Measurements from ENCODE around the gene EPYC. TPM values are rescaled to one million over a fixed set of nuclear protein-coding genes. Genes with fewer than 3 reads are reported as not detected.

Gene EPYC
- total and polyA plus RNA-seq, 4 experiments from 2014 or later: not detected

DNA sequence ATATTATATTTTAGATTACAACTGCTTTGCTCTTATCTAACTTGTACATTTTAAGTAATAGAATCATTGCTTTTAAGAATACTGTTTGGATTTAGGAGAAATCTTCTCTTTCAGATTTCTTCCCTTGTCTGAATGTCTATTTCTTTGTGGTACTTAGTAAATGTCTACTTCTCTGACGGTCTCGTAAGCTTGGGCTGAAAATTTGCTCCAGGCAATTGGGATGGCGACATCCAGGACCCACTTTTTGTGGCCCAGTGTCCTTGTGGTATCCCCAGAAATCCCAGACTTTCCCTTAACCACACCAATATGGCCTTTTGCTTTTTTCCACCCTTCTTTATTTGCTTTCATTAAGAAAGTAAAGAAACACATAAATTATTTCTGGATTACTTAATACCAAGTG lies 25.8 kb downstream of the EPYC start:
- H3K4me3 ChIP-seq (ENCODE audit: low read length in 2 of 2): no peak overlapping the region
- H3K36me3 ChIP-seq (ENCODE audit: insufficient read depth, low read length): no peaks in the 10 kb centered on the region
- no peaks in the 10 kb centered on the region for H3K4me1 ChIP-seq (ENCODE audit: insufficient read depth, low read length)
- no peaks in the 10 kb centered on the region for H3K9me3 ChIP-seq (ENCODE audit: control insufficient read depth in 1 of 2, low read length in 2 of 2)
- ChIA-PET POLR2A (ENCODE audit: partially characterized antibody) (no interaction called here), CTCF (ENCODE audit: partially characterized antibody) (no interaction called here)
- Mint-ChIP-seq H3K4me3 (no peak overlapping the region), H3K27me3 (peaks cover 0 to 2% of the 10 kb centered on the region in 2 donors), H3K27ac (no peak overlapping the region), H3K36me3 (no peaks in the 10 kb centered on the region), H3K9me3 (no peaks in the 10 kb centered on the region), H3K4me1 (no peaks in the 10 kb centered on the region)
- DNase-seq: no peak
- H3K27me3 ChIP-seq (ENCODE audit: insufficient read depth, low read length): no peaks in the 10 kb centered on the region
- intact Hi-C loops (cut with micrococcal nuclease): loop anchor here (2.0 to 10.0 kb wide), 3 partner anchors 348 to 1668 kb away; no protein-coding TSS in a partner anchor
- H3K27ac ChIP-seq (ENCODE audit: low read depth, low read length): no peak overlapping the region

DNA sequence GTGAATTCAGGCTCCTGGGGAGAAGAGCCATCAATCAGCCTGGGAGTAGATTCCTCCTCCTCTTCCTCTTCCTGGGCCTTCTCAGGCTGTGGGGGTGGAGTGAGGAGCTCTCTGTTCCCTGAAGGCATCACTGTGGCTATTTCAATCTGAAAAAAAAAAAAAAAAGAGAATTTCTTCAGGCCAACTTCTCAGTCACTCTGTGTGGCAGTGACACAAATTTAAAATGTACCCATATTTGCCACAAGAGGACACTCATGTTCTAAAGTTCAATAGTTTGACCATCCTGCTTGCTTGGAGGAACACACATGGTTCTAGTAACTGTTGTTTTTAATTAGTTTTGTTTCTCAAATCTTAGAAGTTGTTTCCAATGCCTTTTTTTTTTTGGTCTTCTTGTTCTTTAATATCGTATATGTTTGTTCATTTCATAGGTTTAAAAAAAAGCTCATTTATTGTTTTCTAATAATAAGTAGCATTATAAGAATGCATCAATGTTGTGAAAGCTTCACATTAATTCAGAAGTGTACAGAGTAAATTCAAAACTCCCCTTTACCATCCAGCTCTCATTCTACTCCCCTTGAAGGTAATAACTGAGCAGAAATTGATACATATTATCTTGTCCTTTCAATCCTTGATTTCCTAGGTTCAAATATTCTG lies 26.5 kb downstream of the EPYC start:
- Mint-ChIP-seq H3K36me3 (no peaks in the 10 kb centered on the region), H3K27ac (no peak overlapping the region), H3K27me3 (peaks cover 0 to 1% of the 10 kb centered on the region in 2 donors), H3K9me3 (no peaks in the 10 kb centered on the region), H3K4me3 (no peak overlapping the region), H3K4me1 (no peaks in the 10 kb centered on the region)
- no peaks in the 10 kb centered on the region for H3K27me3 ChIP-seq (ENCODE audit: insufficient read depth, low read length)
- CTCF ChIA-PET (ENCODE audit: partially characterized antibody): no interaction called here
- H3K9me3 ChIP-seq (ENCODE audit: control insufficient read depth in 1 of 2, low read length in 2 of 2): no peaks in the 10 kb centered on the region
- no peak overlapping the region for H3K27ac ChIP-seq (ENCODE audit: low read depth, low read length)
- no peaks in the 10 kb centered on the region for H3K4me1 ChIP-seq (ENCODE audit: insufficient read depth, low read length)
- no peak overlapping the region for H3K4me3 ChIP-seq (ENCODE audit: low read length in 2 of 2)
- POLR2A ChIA-PET (ENCODE audit: partially characterized antibody): no interaction called here
- intact Hi-C loops (cut with micrococcal nuclease): loop anchor here (2.0 to 10.0 kb wide), 3 partner anchors 349 to 1669 kb away; no protein-coding TSS in a partner anchor
- peak in 2 of 5 donors; percentile 5 for DNase-seq
- no peaks in the 10 kb centered on the region for H3K36me3 ChIP-seq (ENCODE audit: insufficient read depth, low read length)

DNA sequence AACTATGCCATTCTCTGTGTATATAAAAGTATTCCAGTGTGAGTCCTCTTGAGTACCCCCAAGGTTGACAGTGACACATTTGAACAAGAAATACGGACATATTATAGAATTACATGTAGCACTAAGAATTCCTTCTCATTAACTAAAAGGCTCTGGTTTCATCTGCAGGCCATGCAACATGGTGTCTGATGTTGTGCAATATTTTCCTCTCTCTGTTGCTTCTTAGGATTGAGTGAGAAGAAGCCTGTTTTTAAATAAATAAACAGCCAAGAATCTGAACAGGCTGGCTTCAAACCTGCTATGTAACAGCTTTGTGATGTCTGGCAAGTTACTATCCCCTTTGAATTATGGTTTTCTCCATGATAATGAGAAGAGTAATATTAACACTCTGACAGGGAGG lies 27.5 kb downstream of the EPYC start:
- H3K36me3 ChIP-seq (ENCODE audit: insufficient read depth, low read length): no peaks in the 10 kb centered on the region
- Mint-ChIP-seq H3K36me3 (no peaks in the 10 kb centered on the region), H3K9me3 (no peaks in the 10 kb centered on the region), H3K27me3 (peaks cover 0 to 1% of the 10 kb centered on the region in 2 donors), H3K4me1 (no peaks in the 10 kb centered on the region), H3K27ac (no peak overlapping the region), H3K4me3 (no peak overlapping the region)
- POLR2A ChIA-PET (ENCODE audit: partially characterized antibody): no interaction called here
- H3K4me3 ChIP-seq (ENCODE audit: low read length in 2 of 2): no peak overlapping the region
- no peaks in the 10 kb centered on the region for H3K9me3 ChIP-seq (ENCODE audit: control insufficient read depth in 1 of 2, low read length in 2 of 2)
- DNase-seq: no peak
- intact Hi-C loops (cut with micrococcal nuclease): loop anchor here (5.0 to 10.0 kb wide), 2 partner anchors 378 to 1670 kb away; no protein-coding TSS in a partner anchor
- no peaks in the 10 kb centered on the region for H3K27me3 ChIP-seq (ENCODE audit: insufficient read depth, low read length)
- H3K27ac ChIP-seq (ENCODE audit: low read depth, low read length): no peak overlapping the region
- no peaks in the 10 kb centered on the region for H3K4me1 ChIP-seq (ENCODE audit: insufficient read depth, low read length)
- CTCF ChIA-PET (ENCODE audit: partially characterized antibody): no interaction called here

DNA sequence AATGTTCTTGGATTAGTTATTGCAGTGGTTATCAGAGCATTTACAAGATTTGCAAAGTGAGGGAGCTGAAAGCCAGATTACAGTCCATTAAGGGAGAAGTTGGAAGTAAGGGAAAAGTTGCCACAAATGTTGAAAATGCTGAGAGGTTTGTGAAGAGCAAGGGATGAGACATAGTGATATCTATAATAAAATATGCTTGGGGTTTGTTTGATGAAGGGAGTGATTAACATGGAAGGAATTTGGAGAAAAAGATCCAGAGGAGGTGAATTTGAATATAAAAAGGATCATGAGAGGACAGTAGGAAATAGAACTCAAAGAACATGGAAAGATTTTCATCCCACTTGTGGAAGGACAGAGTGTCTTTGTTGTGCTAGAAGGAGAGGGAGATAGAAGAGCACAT lies 30.5 kb downstream of the EPYC start:
- Mint-ChIP-seq H3K9me3 (no peaks in the 10 kb centered on the region), H3K27me3 (peaks cover 0 to 1% of the 10 kb centered on the region in 2 donors), H3K4me3 (no peak overlapping the region), H3K27ac (no peak overlapping the region), H3K4me1 (no peaks in the 10 kb centered on the region), H3K36me3 (no peaks in the 10 kb centered on the region)
- no peaks in the 10 kb centered on the region for H3K4me1 ChIP-seq (ENCODE audit: insufficient read depth, low read length)
- no peak overlapping the region for H3K27ac ChIP-seq (ENCODE audit: low read depth, low read length)
- H3K4me3 ChIP-seq (ENCODE audit: low read length in 2 of 2): no peak overlapping the region
- H3K27me3 ChIP-seq (ENCODE audit: insufficient read depth, low read length): no peaks in the 10 kb centered on the region
- POLR2A ChIA-PET (ENCODE audit: partially characterized antibody): no interaction called here
- H3K36me3 ChIP-seq (ENCODE audit: insufficient read depth, low read length): no peaks in the 10 kb centered on the region
- DNase-seq: no peak
- CTCF ChIA-PET (ENCODE audit: partially characterized antibody): no interaction called here
- intact Hi-C loops (cut with micrococcal nuclease): loop anchor here (10.0 kb wide), 1 partner anchor 381 kb away; no protein-coding TSS in a partner anchor
- no peaks in the 10 kb centered on the region for H3K9me3 ChIP-seq (ENCODE audit: control insufficient read depth in 1 of 2, low read length in 2 of 2)

DNA sequence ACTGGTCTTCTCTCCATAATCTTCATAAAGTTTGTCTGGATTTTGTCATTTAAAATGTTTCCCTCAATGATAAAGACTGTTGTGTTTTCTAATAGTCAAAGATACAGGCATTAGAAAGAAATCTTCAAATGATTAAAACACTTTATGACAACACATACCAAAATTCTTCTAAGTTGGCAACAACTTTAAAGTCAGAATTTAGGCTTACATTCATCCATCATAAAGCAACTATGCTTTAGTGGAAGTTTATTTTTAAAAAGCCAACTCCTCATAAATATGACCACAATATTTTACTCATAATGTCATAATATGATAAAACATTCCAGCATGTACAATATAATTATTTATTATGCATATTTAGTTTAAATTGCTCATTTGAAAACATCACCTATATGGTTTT lies 32.5 kb downstream of the EPYC start:
- Mint-ChIP-seq H3K36me3 (no peaks in the 10 kb centered on the region), H3K27me3 (peaks cover 2 to 3% of the 10 kb centered on the region in 2 donors), H3K9me3 (no peaks in the 10 kb centered on the region), H3K4me3 (no peak overlapping the region), H3K4me1 (no peaks in the 10 kb centered on the region), H3K27ac (no peak overlapping the region)
- Histone ChIP-seq H3K9me3 (ENCODE audit: control insufficient read depth in 1 of 2, low read length in 2 of 2) (no peaks in the 10 kb centered on the region), H3K4me3 (ENCODE audit: low read length in 2 of 2) (no peak overlapping the region), H3K4me1 (ENCODE audit: insufficient read depth, low read length) (no peaks in the 10 kb centered on the region), H3K27ac (ENCODE audit: low read depth, low read length) (no peak overlapping the region), H3K36me3 (ENCODE audit: insufficient read depth, low read length) (no peaks in the 10 kb centered on the region), H3K27me3 (ENCODE audit: insufficient read depth, low read length) (no peaks in the 10 kb centered on the region)
- no peak for DNase-seq
- intact Hi-C loops (cut with micrococcal nuclease): loop anchor here (10.0 kb wide), 1 partner anchor 383 kb away; no protein-coding TSS in a partner anchor
- ChIA-PET CTCF (ENCODE audit: partially characterized antibody) (no interaction called here), POLR2A (ENCODE audit: partially characterized antibody) (no interaction called here)

DNA sequence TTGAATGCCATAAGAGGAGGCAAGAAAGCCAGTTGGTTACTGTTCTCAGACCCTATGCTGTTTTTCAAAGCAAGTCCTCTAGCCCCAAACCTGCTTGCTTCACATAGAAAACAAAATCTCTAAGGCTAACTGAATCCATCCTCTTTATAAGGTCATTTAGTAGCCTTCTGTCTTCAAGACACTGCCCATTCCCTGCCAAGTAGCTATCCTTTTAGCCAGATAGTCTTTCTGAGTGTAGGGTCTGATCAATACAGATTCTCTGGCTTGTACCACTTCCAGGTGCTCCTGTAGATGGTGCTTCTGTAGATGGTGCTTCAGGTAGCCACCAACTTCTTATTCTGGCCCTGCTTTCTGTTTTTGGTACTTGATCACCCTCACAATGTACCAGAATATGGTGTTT lies 33.9 kb downstream of the EPYC start:
- Histone ChIP-seq H3K9me3 (ENCODE audit: control insufficient read depth in 1 of 2, low read length in 2 of 2) (no peaks in the 10 kb centered on the region), H3K36me3 (ENCODE audit: insufficient read depth, low read length) (no peaks in the 10 kb centered on the region), H3K4me3 (ENCODE audit: low read length in 2 of 2) (no peak overlapping the region), H3K4me1 (ENCODE audit: insufficient read depth, low read length) (no peaks in the 10 kb centered on the region), H3K27me3 (ENCODE audit: insufficient read depth, low read length) (no peaks in the 10 kb centered on the region), H3K27ac (ENCODE audit: low read depth, low read length) (no peak overlapping the region)
- no peaks in the 10 kb centered on the region for H3K4me1 Mint-ChIP-seq
- intact Hi-C loops (cut with micrococcal nuclease): loop anchor here (10.0 kb wide), 1 partner anchor 384 kb away; no protein-coding TSS in a partner anchor
- POLR2A ChIA-PET (ENCODE audit: partially characterized antibody): no interaction called here
- no peaks in the 10 kb centered on the region for H3K36me3 Mint-ChIP-seq
- no peak overlapping the region for H3K4me3 Mint-ChIP-seq
- CTCF ChIA-PET (ENCODE audit: partially characterized antibody): no interaction called here
- peaks cover 2 to 3% of the 10 kb centered on the region in 2 donors for H3K27me3 Mint-ChIP-seq
- DNase-seq: no peak
- H3K27ac Mint-ChIP-seq: no peak overlapping the region
- no peaks in the 10 kb centered on the region for H3K9me3 Mint-ChIP-seq

DNA sequence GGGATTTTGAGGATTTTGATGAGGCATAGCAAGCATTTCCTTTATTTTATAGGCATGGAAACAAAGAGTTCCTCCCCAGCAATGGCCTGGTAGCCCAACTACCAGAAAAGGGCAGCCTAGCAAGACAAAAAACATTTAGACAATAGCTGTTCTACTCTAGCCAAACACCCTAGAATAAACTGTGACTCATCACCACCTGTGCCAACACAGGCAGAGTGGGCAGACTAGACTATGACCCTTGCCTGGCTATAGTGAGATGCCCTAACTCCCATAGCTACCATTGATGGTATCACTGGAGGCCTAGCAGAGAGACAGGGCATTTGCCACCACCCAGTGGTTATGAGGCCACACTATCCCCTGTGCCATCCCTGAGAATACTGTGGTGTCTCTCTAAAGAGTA lies 34.3 kb downstream of the EPYC start:
- CTCF ChIA-PET (ENCODE audit: partially characterized antibody): no interaction called here
- POLR2A ChIA-PET (ENCODE audit: partially characterized antibody): no interaction called here
- H3K4me1 ChIP-seq (ENCODE audit: insufficient read depth, low read length): no peaks in the 10 kb centered on the region
- intact Hi-C loops (cut with micrococcal nuclease): loop anchor here (10.0 kb wide), 1 partner anchor 384 kb away; no protein-coding TSS in a partner anchor
- H3K9me3 Mint-ChIP-seq: no peaks in the 10 kb centered on the region
- no peak overlapping the region for H3K4me3 ChIP-seq (ENCODE audit: low read length in 2 of 2)
- no peak overlapping the region for H3K27ac Mint-ChIP-seq
- no peak for DNase-seq
- no peaks in the 10 kb centered on the region for H3K27me3 ChIP-seq (ENCODE audit: insufficient read depth, low read length)
- H3K4me3 Mint-ChIP-seq: no peak overlapping the region
- no peaks in the 10 kb centered on the region for H3K36me3 ChIP-seq (ENCODE audit: insufficient read depth, low read length)
- no peaks in the 10 kb centered on the region for H3K36me3 Mint-ChIP-seq
- H3K9me3 ChIP-seq (ENCODE audit: control insufficient read depth in 1 of 2, low read length in 2 of 2): no peaks in the 10 kb centered on the region
- no peak overlapping the region for H3K27ac ChIP-seq (ENCODE audit: low read depth, low read length)
- no peaks in the 10 kb centered on the region for H3K4me1 Mint-ChIP-seq
- peaks cover 2 to 3% of the 10 kb centered on the region in 2 donors for H3K27me3 Mint-ChIP-seq

All from CD4-positive, alpha-beta memory T cell (primary cell).